GM10847 (cell line): ENCODE measurements around the gene UBAC2.

Source experiments
- POLR2A ChIP-seq: IDR thresholded peaks from 2 replicates; pipeline ENCODE4 v1.6.1; 2011; ENCODE audit not compliant: insufficient read length; ENCODE audit errors: extremely low read depth

Gene UBAC2

DNA sequence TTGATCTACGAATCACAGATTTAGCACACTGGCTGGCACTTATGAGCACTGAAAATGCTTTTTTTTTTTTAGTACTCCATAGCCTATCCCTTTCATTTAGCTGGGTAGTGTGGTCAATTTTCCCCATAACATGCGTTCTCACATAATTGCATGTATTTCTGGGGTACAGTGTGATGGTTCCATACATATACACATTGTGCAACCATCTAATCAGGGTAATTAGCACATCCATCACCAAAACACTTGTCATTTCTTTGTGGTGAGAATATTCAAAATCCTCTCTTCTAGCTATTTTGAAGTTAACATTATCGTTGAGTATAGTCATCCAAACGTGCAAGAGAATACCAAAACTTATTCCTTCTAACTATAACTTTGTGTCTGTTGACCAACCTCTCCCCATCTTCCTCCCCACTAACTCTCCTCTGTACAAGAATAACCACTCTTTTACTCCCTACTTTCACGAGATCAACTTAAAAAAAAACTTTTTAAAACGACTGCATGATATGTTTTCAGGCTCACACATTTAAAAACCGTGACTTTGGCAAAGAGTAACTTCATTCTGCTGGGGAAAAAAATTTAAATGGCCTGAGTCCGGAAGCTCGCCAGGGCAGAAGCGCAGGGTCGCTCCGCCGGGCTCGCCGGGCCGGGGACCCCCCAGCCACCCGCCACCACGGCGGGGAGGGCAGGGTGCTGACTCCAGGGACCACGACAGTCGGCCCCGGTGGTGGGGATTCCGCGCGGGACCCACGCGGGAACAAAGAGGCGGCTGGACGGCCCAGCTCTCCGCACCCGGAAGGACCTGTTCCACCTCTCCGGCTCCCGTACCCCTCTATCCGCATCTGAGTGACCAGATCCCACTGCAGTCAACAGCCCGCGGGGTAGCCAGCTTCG, 868 bp upstream of the UBAC2 start:
- no peak for TF ChIP-seq POLR2A

DNA sequence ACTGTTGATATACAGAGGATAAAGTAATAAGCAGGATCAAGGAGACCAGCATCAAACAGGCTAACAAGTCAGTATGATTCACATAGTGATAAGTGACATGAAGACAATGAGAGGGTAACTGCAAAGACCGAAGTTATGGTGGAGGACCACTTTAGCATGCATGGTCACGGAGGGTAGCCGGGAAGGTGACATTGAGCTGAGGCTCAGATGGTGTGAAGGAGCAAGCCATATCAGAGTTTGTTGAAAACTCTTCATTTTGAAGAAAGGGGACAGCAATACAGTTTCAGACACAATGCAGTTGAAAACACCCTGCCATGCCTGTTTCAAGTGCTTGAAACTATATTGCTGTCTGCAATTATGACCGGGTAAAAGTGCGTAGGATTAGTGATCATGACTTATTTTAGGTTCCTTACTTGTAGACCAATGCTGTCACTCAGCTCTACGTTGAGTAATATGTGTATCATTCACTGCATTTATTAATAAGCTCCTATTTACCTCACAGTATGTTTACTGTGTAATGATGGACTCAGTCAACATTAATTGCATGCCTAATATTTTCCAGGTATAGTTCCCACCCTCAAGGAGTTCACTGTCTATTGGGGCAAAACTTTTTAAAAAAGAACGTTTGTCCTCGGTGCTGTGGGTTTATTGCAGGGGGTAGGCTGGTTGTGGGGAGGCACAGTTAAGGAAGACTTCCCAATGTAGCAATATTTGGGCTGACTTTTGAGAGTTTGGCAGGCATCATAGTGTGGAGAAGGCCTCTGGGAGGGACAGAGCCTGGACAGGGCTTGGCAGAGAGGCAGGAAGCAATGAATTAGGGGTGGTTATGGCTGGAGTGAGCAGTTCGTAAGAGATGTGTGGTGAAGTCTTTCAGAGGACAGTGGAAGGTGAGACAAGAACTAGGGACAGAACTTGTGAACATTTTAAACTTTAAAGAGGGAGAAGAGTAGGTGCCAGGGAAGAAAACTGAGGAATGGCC, 3.2 kb downstream of the UBAC2 start:
- no peak for TF ChIP-seq POLR2A

DNA sequence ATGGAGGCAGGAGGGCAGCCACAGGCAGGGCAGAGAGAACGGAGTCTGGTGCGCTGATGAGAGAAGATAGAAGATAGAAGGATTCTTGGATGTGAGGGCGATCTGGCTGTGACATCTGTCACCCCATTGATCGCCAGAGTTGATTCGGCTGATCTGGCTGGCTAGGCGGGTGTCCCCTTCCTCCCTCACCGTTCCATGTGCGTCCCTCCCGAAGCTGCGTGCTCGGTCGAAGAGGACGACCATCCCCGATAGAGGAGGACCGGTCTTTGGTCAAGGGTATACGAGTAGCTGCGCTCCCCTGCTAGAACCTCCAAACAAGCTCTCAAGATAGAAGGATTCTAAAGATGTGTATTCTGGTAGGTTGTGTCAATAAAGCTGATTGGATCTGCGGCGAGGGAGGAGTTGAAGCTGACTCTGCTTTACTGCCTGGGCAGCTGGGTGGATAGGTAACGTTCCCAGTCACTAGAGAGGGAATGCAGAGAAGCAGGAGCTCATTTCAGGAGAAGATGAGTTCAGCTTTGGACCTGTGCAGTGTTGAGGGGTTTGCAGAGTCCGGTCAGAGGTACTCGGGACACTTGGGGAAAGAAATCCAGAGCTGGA, 5.1 kb downstream of the UBAC2 start:
- TF ChIP-seq POLR2A: no peak

DNA sequence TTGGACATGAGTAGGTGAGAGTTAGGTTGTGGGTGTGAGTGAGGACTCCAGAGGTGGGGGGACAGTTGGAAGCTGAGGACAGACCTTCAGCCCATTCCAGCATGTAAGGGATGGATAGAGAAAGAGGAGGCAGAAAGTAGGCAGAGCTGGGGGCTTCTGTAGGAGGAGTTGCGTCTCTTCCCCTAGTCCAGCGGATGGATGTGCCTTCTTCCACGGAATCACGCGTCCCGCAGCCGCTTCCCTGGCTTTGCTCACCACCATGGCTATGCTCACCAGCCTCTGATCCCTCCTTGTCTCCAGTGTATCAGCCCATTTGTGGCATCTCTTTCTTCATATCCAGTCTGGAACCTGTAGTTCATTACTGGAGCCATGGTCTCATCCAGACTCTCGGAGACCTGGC, 5.6 kb downstream of the UBAC2 start:
- no peak for TF ChIP-seq POLR2A

DNA sequence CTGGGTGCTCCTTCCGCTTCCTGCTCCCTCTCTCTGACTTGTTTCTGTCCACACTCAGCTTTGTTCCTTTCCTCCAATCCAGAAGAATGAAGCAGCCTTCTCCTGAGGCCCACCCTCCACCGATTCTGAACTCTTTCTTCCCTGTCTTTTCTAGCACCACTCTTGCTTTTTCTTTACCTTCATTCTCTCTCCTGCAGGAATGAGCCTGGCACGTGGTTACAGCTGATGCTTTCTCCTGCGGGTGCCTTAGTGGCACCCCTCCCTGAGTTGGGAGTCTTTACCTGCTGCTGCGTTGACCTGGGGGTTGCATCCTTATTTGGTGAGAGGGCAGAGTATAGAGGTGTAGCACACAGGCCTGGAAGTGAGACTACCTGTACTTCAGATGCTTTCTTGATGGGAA, 6.2 kb downstream of the UBAC2 start:
- no peak for TF ChIP-seq POLR2A

DNA sequence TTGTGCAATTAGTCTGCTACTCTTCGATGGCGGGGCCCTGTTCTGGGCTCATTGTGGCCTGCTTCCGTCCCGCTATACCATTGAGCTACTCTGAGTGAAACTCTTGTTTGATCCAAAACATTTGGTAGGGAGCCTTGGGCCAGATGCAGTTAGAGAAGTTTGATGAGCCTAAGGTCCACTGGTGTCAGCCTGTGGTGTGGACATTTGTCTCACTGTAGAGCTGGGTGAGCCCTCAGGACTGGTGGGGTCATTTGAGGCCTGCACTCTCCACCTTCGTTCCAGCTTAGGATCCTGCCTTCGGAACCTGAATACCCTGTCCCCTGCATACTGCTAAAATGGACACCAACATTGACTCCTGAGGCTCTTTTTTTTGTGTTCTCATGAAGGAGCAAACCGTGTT, 6.9 kb downstream of the UBAC2 start:
- no peak for TF ChIP-seq POLR2A

DNA sequence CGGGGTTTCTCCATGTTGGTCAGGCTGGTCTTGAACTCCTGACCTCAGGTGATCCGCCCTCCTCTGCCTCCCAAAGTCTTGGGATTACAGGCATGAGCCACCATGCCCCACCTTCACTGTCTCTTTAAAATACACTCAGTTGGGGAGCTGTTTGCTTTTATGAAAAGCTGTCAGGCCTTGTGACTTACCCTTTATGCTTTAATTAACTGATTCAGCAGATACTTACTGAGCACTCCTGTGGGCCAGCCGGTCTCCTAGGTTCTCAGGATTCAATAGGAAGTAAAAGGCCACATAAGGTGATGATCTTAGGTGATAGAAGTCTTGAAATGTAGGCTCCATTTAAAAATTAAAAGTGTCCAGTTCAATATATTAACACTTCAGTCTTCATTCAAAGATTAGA, 7.5 kb downstream of the UBAC2 start:
- TF ChIP-seq POLR2A: no peak

DNA sequence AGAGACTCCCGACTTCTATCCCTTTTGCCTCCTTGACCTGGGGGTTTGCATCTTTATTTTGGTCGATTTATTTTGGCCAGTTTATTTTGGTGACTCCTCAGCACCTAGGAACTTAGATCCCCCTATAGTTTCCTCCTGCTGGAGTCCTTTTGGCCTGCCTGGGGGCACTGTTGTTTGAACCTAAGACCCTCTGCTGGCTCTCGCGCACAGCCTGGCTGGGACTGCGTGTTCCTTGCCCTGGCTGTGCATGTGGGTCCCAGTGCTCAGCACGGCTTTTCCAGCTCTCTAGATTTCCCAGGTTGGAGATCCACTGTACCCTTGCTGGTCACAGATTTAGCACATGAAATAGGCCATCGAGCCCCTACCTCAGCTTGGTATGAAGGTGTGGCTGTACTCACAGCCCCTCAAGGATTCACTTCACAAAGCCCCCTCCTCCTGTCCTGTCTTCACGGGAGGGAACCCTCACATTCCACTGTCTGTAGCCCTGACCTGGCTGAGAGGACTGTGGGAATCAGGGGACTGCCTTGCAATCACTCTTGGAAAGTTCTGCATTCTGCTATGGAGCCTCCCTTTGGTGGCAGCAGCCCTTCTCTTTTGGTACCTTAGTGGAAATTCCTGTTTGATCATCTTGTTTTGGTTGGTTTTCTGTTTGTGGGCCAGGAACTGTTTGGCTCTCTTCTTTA, 8.3 kb downstream of the UBAC2 start:
- no peak for TF ChIP-seq POLR2A

DNA sequence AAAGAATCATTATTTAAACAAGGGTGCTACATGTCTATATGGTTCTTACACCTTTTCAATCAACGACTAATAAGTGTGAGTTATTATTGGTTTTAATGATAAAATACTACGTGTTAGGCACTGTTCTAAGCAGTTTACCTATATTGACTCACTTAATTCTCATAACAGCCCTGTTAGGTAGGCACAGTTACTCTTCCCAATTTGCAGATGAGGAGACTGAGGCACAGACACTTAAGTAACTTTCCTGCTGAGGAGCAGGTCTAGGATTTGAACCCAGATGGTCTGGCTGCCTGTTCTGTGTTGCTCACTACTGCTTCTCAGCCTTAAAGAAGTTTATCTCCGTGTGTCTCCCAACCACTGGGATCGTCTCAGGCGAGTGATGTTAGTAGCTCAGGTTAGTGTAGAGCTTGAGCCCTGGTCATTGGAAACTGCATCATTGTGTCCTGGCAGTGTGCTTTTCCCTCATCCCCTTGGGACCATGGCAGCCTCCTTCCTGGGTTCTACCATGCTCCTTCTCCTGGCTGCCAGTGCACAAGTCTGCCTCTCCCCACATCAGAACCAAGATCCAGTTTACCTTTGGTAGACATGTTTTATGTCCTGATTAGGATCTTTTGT, 10.9 kb downstream of the UBAC2 start:
- no peak for TF ChIP-seq POLR2A

DNA sequence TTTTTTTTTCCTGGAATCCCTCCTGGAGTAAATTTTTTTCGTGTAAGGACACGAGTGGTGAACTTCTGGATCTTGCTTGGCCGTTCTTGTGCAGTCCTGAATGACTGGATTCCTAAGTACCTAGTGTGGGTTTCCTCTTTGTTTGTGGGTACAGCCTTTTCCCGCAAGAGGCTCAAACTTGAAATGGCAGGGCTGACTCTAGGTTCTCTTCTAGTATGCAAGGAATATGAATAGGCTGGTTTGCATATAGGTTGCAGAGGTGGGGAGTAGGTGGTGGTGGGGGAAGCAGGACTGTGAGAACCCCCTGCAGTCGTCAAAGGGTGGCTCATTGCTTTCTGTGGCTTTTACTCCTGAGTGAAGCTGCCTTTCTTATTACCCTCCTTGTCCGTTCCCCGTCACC, 13.6 kb downstream of the UBAC2 start:
- no peak for TF ChIP-seq POLR2A

DNA sequence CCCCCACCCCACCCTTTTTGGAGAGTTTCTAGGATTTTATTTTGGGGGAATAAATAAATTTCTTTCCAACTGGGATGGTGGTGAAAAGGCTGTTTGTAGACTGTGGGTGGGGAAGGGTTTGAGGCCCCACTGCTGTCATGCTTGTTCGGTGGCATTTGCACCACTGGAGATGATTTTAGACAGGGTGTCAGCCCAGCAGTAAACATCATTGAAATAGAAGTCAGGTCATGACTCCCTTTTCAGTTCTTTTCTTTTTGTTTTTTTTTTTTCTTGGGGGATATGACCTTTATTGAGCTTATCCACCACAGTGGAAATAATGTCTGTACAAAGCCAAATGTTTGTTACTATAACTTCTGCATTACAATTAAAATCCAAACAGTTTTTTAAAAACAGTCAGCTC, 14.1 kb downstream of the UBAC2 start:
- no peak for TF ChIP-seq POLR2A

DNA sequence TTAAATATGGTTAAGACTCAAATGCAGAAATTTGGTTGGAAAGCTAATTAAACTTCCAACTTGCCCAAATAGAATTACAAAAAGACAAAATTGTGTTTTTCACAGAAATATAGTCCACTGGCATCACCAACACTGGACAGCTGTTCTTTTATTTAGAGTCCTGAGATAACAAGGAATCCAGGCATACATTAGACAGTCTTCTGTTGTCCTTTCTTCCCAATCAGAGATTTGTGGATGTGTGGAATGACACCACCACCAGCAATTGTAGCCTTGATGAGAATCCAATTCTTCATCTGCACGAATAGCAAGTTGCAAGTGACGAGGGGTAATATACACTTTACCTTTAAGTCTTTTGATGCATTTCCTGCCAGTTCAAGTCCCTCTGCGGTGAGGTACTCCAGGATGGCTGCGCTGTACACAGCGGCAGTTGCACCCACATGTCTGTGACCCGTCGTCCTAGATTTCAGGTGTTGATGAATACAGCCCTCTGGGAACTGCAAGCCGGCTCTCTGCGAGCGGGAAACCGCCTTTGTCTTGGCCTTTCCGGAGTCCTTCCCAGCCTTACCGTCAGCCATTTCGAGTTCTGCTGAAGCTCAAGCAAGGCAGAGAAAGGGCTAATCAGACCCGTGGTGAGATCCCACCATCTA, 14.7 kb downstream of the UBAC2 start:
- no peak for TF ChIP-seq POLR2A

DNA sequence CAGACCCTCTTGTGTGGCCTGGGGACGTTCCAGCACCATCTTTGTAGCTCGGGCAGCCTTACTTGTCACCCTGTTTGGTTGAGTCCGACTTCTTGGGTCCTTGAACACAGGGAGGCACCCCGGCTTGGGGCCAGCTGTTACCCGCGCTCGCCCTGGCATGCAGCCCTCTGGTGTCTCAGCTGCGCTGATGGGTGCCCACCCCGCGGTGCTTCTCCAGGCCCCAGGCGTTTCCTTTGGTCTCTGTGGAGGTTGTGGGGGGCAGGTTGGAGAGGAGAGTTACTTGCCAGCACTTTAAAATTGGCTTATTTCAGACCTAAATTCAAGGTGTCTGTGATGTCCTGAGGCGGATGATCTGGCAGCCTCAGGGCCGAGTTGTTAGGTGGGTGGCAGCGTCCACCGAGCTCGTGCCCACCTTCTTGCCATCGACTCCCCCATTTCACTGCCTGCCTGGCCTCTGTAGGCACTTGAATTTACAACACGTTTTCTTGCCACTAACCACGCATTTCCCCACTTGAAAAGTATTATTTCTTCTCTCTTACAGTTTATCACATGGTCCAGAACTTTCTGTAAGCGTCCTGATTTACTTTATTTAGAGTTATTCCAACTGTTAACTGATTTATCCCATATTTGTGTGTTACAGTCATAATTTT, 16.9 kb downstream of the UBAC2 start:
- TF ChIP-seq POLR2A: no peak

DNA sequence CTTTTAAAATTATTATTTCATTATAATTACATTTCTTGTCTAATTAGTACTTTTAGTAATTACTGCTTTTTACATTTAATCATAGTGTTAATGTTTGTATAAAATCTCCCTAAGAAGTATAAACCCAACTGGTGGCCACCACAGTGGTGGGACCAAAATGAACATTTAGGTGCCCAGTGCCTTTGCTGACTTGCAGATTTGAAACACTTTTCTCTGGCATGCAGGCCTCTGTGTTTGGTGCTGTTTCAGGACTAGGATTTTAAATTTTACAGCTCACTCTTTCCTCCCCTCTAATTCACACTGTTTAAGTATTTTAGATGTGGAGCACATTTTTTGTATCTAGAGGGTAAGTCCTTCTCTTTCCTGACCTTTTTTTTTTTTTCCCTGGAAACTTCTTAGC, 17.5 kb downstream of the UBAC2 start:
- TF ChIP-seq POLR2A: no peak
